HG03066 (cell line): ENCODE measurements around the gene N4BP2L2.
"Not testable (repeated sequence)": the region's sequence is repeated elsewhere in the genome, so short reads cannot be mapped to it uniquely, and the experiment has no call there.

Experiments
- ATAC-seq: cut with Tn5 transposase; IDR thresholded peaks from one replicate; pipeline ENCODE4 v1.9.1; 2021; ENCODE audit warnings: low read depth; ENCODE audit not compliant: unreplicated experiment

Gene N4BP2L2

GRCh38 chr13:32538621-32539246, at the start of gene N4BP2L2:
Gene N4BP2L2 (minus strand): TSS chr13:32538795. CDS start chr13:32537027, 1,768 bp downstream.
- peak; percentile 98 for ATAC-seq

- ATAC-seq, result no peak
These were observed 49.2 kb upstream of the N4BP2L2 start for GRCh38 chr13:32587811-32588170.

- ATAC-seq, result peak; percentile 29
These were observed 48.6 kb upstream of the N4BP2L2 start for GRCh38 chr13:32587011-32587810.

GRCh38 chr13:32586080-32586900, 47.7 kb upstream of the N4BP2L2 start, which contains the start of gene PDS5B:
Gene PDS5B (plus strand): TSS chr13:32586452. CDS start chr13:32648773, 62,321 bp downstream.
- peak; percentile 79 for ATAC-seq

- ATAC-seq, result no peak
These were observed 47.0 kb upstream of the N4BP2L2 start for GRCh38 chr13:32585550-32586079.

- no peak for ATAC-seq
These were observed 44.4 kb upstream of the N4BP2L2 start for GRCh38 chr13:32582991-32583390.

- ATAC-seq, result no peak
These were observed 43.7 kb upstream of the N4BP2L2 start for GRCh38 chr13:32582281-32582680.

- ATAC-seq, result no peak
These were observed 42.7 kb upstream of the N4BP2L2 start for GRCh38 chr13:32581177-32581786.

- ATAC-seq, result no peak
These were observed 38.4 kb upstream of the N4BP2L2 start for GRCh38 chr13:32577032-32577431.

- ATAC-seq, result not testable (repeated sequence)
These were observed 37.1 kb upstream of the N4BP2L2 start for GRCh38 chr13:32575687-32576086.

- ATAC-seq, result not testable (repeated sequence)
These were observed 22.2 kb upstream of the N4BP2L2 start for GRCh38 chr13:32560842-32561241.

GRCh38 chr13:32555613-32556012, 17.0 kb upstream of the N4BP2L2 start:
- no peak for ATAC-seq

GRCh38 chr13:32553720-32554119, 15.1 kb upstream of the N4BP2L2 start:
- no peak for ATAC-seq

- ATAC-seq, result no peak
These were observed 11.2 kb upstream of the N4BP2L2 start for GRCh38 chr13:32549788-32550187.

GRCh38 chr13:32548837-32549236, 10.2 kb upstream of the N4BP2L2 start:
- no peak for ATAC-seq

- no peak for ATAC-seq
These were observed 6.5 kb upstream of the N4BP2L2 start for GRCh38 chr13:32545083-32545482.

- ATAC-seq, result no peak
These were observed 3.6 kb upstream of the N4BP2L2 start for GRCh38 chr13:32542221-32542620.

GRCh38 chr13:32538143-32538620, 413 bp downstream of the N4BP2L2 start:
- peak; percentile 77 for ATAC-seq

- peak; percentile 4 for ATAC-seq
These were observed 934 bp downstream of the N4BP2L2 start for GRCh38 chr13:32537580-32538142.

- no peak for ATAC-seq
These were observed 2.8 kb downstream of the N4BP2L2 start for GRCh38 chr13:32535748-32536147.
